GM18867 (cell line): ENCODE data around the gene ALDOC.
"Not testable (repeated sequence)": the region's sequence is repeated elsewhere in the genome, so short reads cannot be mapped to it uniquely, and the experiment has no call there.

Experiments
- ATAC-seq: cut with Tn5 transposase; IDR thresholded peaks from one replicate; pipeline ENCODE4 v1.9.1; 2021; ENCODE audit warnings: mild to moderate bottlenecking, moderate library complexity; ENCODE audit not compliant: unreplicated experiment

Gene ALDOC

GRCh38 chr17:28576758-28577465 lies at the start of gene ALDOC:
Gene ALDOC, minus strand, starts transcription at chr17:28576895. Its CDS starts 1,363 bp downstream, at chr17:28575532.
- peak; percentile 80 for ATAC-seq

GRCh38 chr17:28624148-28624547 lies 47.5 kb upstream of the ALDOC start:
- ATAC-seq: no peak

GRCh38 chr17:28623696-28624095 lies 47.0 kb upstream of the ALDOC start:
- no peak for ATAC-seq

- no peak for ATAC-seq
Measured at GRCh38 chr17:28622186-28622585, 45.5 kb upstream of the ALDOC start.

GRCh38 chr17:28620010-28620409 lies 43.3 kb upstream of the ALDOC start:
- no peak for ATAC-seq

- no peak for ATAC-seq
Measured at GRCh38 chr17:28618464-28618863, 41.8 kb upstream of the ALDOC start.

- ATAC-seq: no peak
Measured at GRCh38 chr17:28616281-28616680, 39.6 kb upstream of the ALDOC start.

DNA sequence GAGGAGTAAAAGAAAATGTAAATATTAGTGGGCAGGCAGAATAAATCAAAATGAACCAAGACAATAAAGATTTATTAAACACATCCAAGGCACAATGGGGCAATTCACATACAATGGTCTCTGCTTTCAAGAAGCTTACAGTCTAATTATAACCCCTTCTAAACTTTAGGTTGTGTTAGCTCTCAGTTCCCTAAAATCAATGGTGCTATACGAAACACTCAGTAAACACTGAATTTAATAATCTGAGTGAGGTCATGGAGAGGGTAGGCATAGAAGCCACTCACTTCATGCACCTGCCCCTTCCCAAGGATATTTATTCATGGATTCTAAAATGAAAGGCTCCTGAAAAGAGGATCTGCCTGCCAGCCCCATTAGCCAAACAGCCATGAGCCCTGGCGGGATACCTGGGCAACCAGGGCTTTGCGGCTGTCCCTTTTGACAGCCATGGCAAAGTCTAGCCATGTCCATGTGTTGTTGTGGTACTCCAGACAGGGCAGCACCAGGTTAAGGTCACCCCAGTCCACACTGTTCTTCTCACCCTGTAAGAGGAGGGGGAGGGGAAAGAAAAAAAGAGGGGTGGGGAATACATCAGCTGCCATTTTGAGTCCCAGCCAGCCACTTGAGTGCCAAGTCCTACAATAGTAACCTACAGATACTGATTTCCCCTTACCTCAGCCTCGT lies 38.7 kb upstream of the ALDOC start:
- no peak for ATAC-seq

GRCh38 chr17:28613931-28614381 lies 37.3 kb upstream of the ALDOC start, which contains the start of gene RSKR:
Gene RSKR, minus strand, starts transcription at chr17:28614185. Its CDS starts 24 bp downstream, at chr17:28614161.
- no peak for ATAC-seq

DNA sequence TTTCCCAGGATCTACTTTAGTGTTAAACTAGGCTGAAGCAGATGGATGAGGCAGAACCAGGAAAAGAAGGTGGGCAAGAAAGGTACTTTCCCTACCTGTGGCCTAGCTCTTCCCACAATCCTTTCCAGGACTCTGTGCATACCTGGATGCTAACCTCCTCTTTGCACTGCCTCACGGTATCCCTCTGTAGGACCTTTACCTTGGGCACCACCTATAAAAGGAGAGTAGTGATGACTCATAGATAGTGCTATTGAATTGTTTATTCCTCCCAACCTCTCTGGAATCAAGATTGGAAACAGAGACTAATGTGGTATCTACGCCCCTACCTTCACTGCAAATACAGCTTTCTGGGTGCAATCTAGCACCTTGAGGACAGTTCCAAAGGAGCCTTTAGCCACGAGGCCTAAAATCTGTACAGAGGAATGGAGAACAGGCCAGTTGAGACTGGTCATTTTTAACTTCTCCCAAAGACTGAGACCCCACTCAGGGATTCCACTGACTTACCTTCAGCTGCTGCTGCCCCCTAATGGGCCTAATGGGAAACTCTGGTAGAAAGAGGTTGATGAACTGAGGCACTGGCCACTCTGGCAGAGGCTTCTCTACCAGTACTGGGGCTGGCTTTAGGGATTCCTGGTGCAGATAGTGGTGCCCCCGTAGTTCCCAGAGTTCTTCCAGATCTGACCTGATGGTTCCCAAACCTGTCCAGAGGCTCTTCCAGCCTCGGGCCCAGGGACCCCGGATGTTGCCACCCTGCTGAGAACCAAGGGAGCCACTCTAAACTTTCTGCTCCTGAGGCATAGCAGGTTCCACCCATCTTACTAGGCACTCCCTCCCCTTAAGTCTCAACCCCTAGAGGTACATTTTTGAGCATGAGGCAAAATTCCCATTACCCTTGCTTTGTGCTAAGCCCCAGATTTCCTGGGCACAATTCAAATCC lies 36.5 kb upstream of the ALDOC start:
- ATAC-seq: no peak

GRCh38 chr17:28612531-28612930 lies 35.8 kb upstream of the ALDOC start:
- no peak for ATAC-seq

DNA sequence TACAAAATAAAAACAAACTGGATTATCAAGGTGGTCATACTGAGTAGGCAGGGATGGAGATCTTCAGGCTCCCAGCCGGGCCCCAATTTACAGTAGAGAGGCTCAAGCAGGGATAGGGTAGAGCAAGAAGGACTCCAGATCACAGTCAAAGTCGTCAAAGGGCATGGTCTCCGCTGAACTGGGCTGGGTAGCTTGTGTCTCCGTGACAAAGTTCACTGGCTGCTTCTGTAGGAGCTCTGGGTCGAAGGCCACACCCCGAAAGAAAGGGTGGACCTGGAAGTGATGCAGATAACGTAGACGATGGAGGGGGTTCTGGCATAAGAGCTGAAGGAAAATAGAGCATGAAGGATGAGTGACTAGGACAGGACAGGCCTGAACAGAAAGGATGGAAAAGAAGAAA lies 33.7 kb upstream of the ALDOC start:
- no peak for ATAC-seq

- ATAC-seq: not testable (repeated sequence)
Measured at GRCh38 chr17:28604031-28604430, 27.3 kb upstream of the ALDOC start.

- ATAC-seq: peak; percentile 46
Measured at GRCh38 chr17:28599311-28600184, 22.9 kb upstream of the ALDOC start.

GRCh38 chr17:28598799-28599310 lies 22.2 kb upstream of the ALDOC start, which contains the start of gene SPAG5:
Gene SPAG5, minus strand, starts transcription at chr17:28599025. Its CDS starts 79 bp downstream, at chr17:28598946.
- ATAC-seq: peak; percentile 73

DNA sequence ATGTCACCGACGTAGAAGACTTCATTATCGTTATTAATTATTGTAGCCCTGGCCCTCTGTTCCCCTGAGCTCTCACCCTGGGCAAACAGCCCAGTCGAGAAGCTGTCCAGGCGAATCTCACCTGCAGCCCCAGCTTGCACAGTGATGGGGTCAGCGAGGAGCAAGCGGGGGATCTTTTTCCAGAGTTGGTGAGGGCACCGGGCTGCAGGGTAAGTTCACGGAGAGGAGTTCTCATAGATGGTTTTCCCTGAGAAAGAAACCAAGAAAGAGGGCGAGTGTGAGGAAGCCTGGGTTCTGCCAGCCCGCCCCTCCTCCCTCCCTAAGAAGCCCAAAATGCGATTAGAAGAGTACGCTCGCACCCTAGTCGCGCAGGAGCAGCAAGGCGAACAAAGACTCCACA lies 21.7 kb upstream of the ALDOC start:
- no peak for ATAC-seq

DNA sequence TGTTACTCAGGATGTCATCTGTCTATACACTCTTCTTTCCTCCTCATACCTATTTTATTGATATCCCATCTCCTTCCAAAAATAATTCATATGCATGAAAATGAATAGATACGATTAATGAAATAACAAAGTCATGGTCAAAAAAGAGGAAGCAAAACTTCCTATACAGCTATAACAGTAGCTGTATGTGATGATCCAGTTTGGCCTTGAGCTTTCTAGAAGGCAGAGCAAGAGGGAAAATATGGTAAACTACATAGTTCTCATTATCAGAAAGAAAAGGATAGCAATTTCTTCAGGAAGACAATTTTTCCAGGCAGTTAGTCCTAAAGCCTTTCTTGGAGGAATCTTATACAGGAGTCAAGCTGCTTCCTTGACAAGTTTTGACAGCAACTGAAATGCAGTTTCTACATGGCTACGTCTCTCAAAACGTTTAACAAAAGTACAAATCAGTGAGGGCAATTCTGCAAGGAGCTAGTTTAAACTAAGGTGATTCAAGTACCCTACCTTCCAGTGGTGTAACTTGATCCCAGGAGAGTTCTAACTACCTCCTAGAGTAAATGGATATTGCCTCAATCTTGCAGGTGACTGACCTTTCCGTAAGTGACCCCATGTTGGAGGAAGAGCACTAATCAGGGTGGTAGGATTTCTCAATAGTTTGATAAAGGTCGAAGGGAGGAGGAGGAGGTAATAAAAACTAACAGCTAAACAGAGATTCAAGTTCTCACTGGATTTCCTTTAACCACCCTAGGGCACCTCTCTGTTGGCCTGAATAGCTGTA lies 21.1 kb upstream of the ALDOC start:
- no peak for ATAC-seq

- no peak for ATAC-seq
Measured at GRCh38 chr17:28592260-28592659, 15.6 kb upstream of the ALDOC start.

GRCh38 chr17:28585851-28586250 lies 9.2 kb upstream of the ALDOC start:
- no peak for ATAC-seq
